OCI-LY1 (cell line): ENCODE measurements around the gene APH1B.

ENCODE experiments used
- H2AFZ ChIP-seq: fragments of 200-600 bp; sonication (generic), shearing (Covaris generic); 2 replicates; pipeline ENCODE4 v1.6.0; 2014; ENCODE audit warnings: antibody characterized with exemption, mild to moderate bottlenecking, low read length
- H3F3A ChIP-seq: fragments of 200-600 bp; sonication (generic), shearing (Covaris generic); 2 replicates; pipeline ENCODE4 v1.6.0; 2014; ENCODE audit warnings: mild to moderate bottlenecking, antibody characterized with exemption, low read length, moderate library complexity; ENCODE audit not compliant: insufficient read depth
- H3K27ac ChIP-seq: fragments of 200-600 bp; sonication (generic); 2 replicates; pipeline ENCODE4 v1.5.1; 2014; ENCODE audit warnings: low read length, mixed run types, mild to moderate bottlenecking, low read depth; ENCODE audit not compliant: poor library complexity, severe bottlenecking
- H3K27me3 ChIP-seq: fragments of 200-600 bp; sonication (generic); 2 replicates; pipeline ENCODE4 v1.6.0; 2014; ENCODE audit warnings: antibody characterized with exemption, mild to moderate bottlenecking, low read length, moderate library complexity; ENCODE audit not compliant: insufficient read depth
- H3K36me3 ChIP-seq: fragments of 200-600 bp; sonication (generic); 2 replicates; pipeline ENCODE4 v1.6.1; 2014; ENCODE audit warnings: mild to moderate bottlenecking, antibody characterized with exemption, low read length, moderate library complexity, mixed read lengths; ENCODE audit not compliant: insufficient read depth
- H3K4me1 ChIP-seq: fragments of 200-600 bp; sonication (generic); 2 replicates; pipeline ENCODE4 v1.5.1; 2014; ENCODE audit warnings: mild to moderate bottlenecking, low read length, moderate library complexity; ENCODE audit not compliant: insufficient read depth, severe bottlenecking
- H3K4me2 ChIP-seq: fragments of 200-600 bp; sonication (generic), shearing (Covaris generic); 2 replicates; pipeline ENCODE4 v1.6.1; 2014; ENCODE audit warnings: low read length
- H3K4me3 ChIP-seq: fragments of 200-600 bp; sonication (generic); 2 replicates; pipeline ENCODE4 v1.5.1; 2014; ENCODE audit warnings: low read length, low read depth, mild to moderate bottlenecking, mixed read lengths; ENCODE audit not compliant: poor library complexity, severe bottlenecking
- H3K79me2 ChIP-seq: fragments of 200-600 bp; shearing (Covaris generic); 2 replicates; pipeline ENCODE4 v1.6.1; 2016; ENCODE audit warnings: mixed run types, low read length, mixed read lengths; ENCODE audit not compliant: insufficient read depth
- H3K9ac ChIP-seq: fragments of 200-600 bp; sonication (generic), shearing (Covaris generic); 2 replicates; pipeline ENCODE4 v1.6.1; 2014; ENCODE audit warnings: mild to moderate bottlenecking, low read length, mixed read lengths
- H3K9me2 ChIP-seq: fragments of 200-600 bp; sonication (generic), shearing (Covaris generic); 2 replicates; pipeline ENCODE4 v1.6.1; 2014; ENCODE audit warnings: low read depth, mild to moderate bottlenecking, low read length, mixed read lengths
- H3K9me3 ChIP-seq: fragments of 200-600 bp; shearing (Covaris generic); 2 replicates; pipeline ENCODE4 v1.6.1; 2014; ENCODE audit warnings: low read length, mixed read lengths
- H4K20me1 ChIP-seq: fragments of 200-600 bp; sonication (generic), shearing (Covaris generic); 2 replicates; pipeline ENCODE4 v1.6.0; 2016; ENCODE audit warnings: mild to moderate bottlenecking, low read length; ENCODE audit not compliant: insufficient read depth
- EZH2 ChIP-seq: fragments of 200-600 bp; sonication (generic), shearing (Covaris generic); IDR thresholded peaks from 2 replicates; pipeline ENCODE4 v1.8.0; 2017; ENCODE audit warnings: borderline replicate concordance, mixed run types, mild to moderate bottlenecking, antibody characterized with exemption, low read length, moderate library complexity, mixed read lengths
- TF ChIP-seq, protein P1 (sequence below): fragments of 200-600 bp; sonication (generic), shearing (Covaris generic); IDR thresholded peaks from 2 replicates; pipeline ENCODE4 v1.5.1; 2017; ENCODE audit warnings: mild to moderate bottlenecking, antibody characterized with exemption, low read length, moderate library complexity, mixed read lengths

APH1B gene

DNA sequence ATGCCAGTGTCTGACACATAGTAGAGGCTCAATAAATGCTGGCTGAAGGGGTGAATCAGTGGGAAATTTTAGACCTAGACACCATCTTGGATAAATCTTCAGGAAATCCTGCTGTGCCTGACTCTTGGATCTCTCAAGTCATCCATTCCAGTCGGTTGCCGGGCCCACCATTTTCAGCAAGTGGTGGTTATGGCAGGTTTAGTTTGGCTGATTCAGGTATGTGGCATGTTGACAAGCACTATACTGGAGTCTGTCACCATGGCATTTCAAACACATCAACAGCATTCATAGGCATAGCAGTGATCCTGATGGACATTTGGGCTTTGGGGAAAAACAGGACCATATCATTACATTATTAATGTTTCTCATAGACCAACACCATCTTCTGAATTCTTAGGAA, 25.7 kb upstream of the APH1B start:
- no peaks in the 10 kb centered on the region for H3K4me1 ChIP-seq
- no peaks in the 10 kb centered on the region for H3K9me2 ChIP-seq
- H3K9me3 ChIP-seq = no peaks in the 10 kb centered on the region
- no peaks in the 10 kb centered on the region for H4K20me1 ChIP-seq
- no peaks in the 10 kb centered on the region for H3K79me2 ChIP-seq
- no peak overlapping the region for H2AFZ ChIP-seq
- H3F3A ChIP-seq = no peaks in the 10 kb centered on the region
- no peak overlapping the region for H3K27ac ChIP-seq
- no peak overlapping the region for H3K4me3 ChIP-seq
- no peak overlapping the region for H3K4me2 ChIP-seq
- H3K27me3 ChIP-seq = no peaks in the 10 kb centered on the region
- peaks cover 31% of the 10 kb centered on the region for H3K36me3 ChIP-seq
- TF ChIP-seq, protein P1, sequence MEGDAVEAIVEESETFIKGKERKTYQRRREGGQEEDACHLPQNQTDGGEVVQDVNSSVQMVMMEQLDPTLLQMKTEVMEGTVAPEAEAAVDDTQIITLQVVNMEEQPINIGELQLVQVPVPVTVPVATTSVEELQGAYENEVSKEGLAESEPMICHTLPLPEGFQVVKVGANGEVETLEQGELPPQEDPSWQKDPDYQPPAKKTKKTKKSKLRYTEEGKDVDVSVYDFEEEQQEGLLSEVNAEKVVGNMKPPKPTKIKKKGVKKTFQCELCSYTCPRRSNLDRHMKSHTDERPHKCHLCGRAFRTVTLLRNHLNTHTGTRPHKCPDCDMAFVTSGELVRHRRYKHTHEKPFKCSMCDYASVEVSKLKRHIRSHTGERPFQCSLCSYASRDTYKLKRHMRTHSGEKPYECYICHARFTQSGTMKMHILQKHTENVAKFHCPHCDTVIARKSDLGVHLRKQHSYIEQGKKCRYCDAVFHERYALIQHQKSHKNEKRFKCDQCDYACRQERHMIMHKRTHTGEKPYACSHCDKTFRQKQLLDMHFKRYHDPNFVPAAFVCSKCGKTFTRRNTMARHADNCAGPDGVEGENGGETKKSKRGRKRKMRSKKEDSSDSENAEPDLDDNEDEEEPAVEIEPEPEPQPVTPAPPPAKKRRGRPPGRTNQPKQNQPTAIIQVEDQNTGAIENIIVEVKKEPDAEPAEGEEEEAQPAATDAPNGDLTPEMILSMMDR = no peak
- no peak for TF ChIP-seq EZH2
- no peak overlapping the region for H3K9ac ChIP-seq

DNA sequence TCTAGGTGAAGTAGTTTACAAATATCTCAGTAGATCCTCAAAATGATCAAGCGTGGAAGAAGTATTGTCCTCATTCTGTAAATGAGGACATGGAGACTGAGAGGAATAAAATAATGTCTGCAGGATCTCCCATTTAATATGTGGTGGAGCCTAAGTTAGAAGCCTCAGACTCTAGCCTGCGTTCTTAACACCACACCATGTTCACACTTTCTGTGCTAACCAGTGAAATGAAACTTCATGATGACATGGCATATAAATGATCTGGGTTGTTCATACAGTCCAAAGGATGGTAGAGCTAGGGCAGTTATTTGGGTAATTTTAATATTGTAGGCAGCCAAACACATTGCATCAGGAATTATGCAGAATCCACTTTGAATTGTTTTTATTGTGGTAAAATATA, 25.1 kb upstream of the APH1B start:
- Histone ChIP-seq H3K9me3 (no peaks in the 10 kb centered on the region), H3K79me2 (no peaks in the 10 kb centered on the region), H3K9ac (no peak overlapping the region), H3F3A (no peaks in the 10 kb centered on the region), H3K27ac (no peak overlapping the region), H3K9me2 (no peaks in the 10 kb centered on the region), H3K36me3 (peaks cover 26% of the 10 kb centered on the region), H4K20me1 (no peaks in the 10 kb centered on the region), H3K4me2 (no peak overlapping the region), H3K4me1 (no peaks in the 10 kb centered on the region), H3K4me3 (no peak overlapping the region), H2AFZ (no peak overlapping the region), H3K27me3 (no peaks in the 10 kb centered on the region)
- TF ChIP-seq, protein P1 = no peak
- TF ChIP-seq EZH2 = no peak

DNA sequence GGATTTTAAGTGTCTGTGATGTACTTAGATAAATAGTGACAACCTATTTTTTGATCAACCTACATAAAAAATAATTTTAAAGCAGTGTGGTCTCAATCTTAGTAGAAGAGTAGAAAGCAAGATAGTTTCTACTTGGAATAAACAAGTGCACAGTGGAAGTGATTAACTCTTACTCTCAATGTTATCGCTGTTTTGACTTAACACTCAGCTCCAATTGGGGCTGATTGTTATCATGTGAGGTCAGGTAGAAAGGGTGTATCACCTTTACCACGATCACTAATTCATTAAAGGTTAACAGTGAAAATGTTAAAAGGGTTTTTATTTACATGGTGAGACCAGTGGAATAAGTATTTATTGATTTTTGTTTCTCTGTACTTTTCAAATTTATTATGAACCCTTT, 22.4 kb upstream of the APH1B start:
- no peak for TF ChIP-seq EZH2
- TF ChIP-seq, protein P1 = no peak
- no peaks in the 10 kb centered on the region for H3K9me3 ChIP-seq
- H4K20me1 ChIP-seq = no peaks in the 10 kb centered on the region
- H3K9me2 ChIP-seq = no peaks in the 10 kb centered on the region
- H3K4me2 ChIP-seq = no peak overlapping the region
- H3K36me3 ChIP-seq = peaks cover 41% of the 10 kb centered on the region
- H3K27ac ChIP-seq = no peak overlapping the region
- no peak overlapping the region for H3K4me3 ChIP-seq
- H3K27me3 ChIP-seq = no peaks in the 10 kb centered on the region
- H3F3A ChIP-seq = no peaks in the 10 kb centered on the region
- no peak overlapping the region for H3K9ac ChIP-seq
- no peaks in the 10 kb centered on the region for H3K4me1 ChIP-seq
- no peak overlapping the region for H2AFZ ChIP-seq
- H3K79me2 ChIP-seq = no peaks in the 10 kb centered on the region
